AG08395 (cell line): Measurements from ENCODE around the gene APOC1.
"Not testable (repeated sequence)": the region's sequence is repeated elsewhere in the genome, so short reads cannot be mapped to it uniquely, and the experiment has no call there.

Source experiments
- DNase-seq: peaks from one replicate; pipeline ENCODE4 v3.0.0; 2012; ENCODE audit warnings: mixed read lengths, low spot score

Gene APOC1

GRCh38 chr19:44890366-44891015, 23.9 kb upstream of the APOC1 start:
- peak; percentile 99 for DNase-seq

- no peak for DNase-seq
Observed at GRCh38 chr19:44891016-44891882, 23.2 kb upstream of the APOC1 start, which contains the start of gene TOMM40. TOMM40 (plus strand) TSS chr19:44891254; CDS start chr19:44891416, 162 bp downstream.

DNA sequence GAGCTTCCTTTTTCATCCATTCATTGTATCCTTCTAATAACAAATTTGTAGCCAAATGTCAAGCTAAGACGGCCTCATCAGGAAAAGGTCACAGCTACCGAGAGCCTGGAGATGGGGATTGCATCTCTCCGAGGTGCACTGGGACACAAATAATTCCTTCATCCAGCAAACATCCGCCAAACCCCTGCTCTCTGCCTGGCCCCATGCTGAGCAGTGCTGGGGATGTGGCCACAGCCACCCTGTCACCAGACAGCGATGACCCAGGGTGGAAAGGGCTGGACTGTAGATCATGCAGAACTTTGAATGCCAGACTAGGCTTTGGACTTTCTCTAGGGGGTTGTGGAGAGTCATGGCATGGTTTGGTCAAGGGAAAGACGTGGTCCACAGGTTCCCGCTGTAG, 21.5 kb upstream of the APOC1 start:
- no peak for DNase-seq

DNA sequence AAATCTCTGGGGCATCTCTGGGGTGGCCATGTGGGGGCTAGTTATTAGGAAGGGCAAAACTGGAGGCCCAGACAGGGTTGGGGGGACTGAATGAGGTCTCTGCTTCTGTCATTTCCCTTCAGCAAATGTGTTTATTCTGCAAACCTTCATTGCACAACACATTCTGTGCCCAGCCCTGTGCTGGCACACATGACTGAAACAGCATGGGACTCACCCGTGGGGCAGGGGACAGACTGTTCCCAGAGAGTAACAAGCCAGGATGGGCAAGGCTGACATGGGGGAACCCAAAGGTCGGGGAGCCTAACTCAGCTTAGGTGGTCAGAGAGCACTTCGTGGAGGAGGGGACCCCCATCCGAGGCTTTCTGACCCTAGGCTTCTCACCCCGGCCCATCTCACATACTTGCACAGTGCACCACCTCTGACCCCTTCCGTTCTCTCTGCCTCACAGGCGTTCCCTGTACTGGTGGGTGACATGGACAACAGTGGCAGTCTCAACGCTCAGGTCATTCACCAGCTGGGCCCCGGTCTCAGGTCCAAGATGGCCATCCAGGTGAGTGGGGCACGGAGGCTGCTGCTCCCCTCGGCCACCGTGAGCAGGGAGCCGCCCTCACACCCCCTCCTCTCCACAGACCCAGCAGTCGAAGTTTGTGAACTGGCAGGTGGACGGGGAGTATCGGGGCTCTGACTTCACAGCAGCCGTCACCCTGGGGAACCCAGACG, 20.9 kb upstream of the APOC1 start:
- DNase-seq = no peak

GRCh38 chr19:44894052-44894400, 20.4 kb upstream of the APOC1 start:
- DNase-seq = no peak

DNA sequence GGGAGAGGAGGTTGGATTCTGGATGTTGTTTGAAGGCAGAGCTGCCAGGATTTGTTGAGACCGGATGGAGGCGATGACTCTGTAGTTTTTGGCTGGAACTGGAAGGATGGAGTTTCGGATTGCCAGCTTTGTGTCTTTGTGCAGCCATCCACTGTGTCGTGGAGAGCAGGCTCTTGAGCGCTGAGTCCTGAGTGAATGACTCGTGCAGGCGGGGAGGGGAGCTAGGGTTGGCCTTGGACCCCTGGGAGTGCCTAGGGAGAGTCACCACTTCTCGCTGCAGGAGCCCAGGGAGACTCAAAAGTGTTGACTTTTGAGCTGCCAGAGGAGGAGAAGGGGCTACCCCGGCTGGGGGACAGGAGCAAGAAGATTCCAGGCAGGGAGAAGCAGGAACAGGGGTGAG, 19.5 kb upstream of the APOC1 start:
- DNase-seq = no peak

DNA sequence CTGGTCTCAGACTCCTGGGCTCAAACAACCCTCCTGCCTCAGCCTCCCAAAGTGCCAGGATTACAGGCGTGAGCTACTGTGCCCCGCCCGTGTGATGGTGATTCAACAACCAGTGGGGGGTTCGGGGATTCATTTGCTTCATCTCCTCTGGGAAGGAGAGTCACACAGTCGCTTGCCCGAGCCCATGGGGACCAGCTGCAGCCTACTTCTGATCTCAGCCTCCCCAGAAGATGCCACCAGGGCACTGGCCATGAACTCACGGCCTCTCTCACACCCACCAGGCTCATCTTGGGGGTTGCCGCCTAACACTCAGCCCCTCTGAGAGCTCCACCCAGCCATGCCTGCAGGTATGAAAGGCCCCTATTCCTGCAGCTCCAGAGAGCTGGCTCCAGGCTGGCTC, 16.6 kb upstream of the APOC1 start:
- no peak for DNase-seq

DNA sequence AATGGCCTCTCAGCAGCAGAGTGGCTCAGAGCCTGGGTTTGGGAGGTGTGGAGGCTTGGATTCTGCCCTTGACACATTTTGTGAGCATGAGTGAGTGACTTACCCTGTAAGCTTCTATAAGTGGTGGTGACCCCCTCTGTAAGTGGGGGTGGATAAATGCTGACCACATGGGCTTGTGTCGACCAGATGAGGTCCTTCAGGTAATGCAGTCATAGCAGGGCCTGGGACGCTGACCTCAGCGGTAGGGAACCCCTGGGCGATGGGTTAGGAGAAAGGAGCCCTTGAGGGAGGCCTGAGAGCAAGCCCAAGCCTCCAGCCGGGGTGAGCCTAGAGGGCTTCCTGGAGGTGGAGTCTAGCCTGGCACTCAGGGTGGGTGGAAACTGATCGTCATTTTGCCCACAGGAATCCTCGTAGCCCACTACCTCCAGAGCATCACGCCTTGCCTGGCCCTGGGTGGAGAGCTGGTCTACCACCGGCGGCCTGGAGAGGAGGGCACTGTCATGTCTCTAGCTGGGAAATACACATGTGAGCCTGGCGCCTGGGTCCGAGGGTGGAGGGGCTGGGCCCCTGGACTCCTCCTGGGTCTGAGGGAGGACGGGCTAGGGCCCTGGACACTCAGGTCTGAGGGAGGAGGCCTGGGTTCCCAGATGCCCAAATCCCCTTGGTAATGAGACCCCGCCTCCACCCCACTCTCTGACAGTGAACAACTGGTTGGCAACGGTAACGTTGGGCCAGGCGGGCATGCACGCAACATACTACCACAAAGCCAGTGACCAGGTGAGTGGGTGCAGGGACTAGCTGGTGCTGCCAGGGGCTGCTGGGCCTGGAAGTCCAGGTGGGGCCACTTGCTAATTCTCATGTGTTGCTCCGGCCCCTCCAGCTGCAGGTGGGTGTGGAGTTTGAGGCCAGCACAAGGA, 13.8 kb upstream of the APOC1 start:
- no peak for DNase-seq

- DNase-seq = no peak
Observed at GRCh38 chr19:44903216-44903601, 11.2 kb upstream of the APOC1 start.

DNA sequence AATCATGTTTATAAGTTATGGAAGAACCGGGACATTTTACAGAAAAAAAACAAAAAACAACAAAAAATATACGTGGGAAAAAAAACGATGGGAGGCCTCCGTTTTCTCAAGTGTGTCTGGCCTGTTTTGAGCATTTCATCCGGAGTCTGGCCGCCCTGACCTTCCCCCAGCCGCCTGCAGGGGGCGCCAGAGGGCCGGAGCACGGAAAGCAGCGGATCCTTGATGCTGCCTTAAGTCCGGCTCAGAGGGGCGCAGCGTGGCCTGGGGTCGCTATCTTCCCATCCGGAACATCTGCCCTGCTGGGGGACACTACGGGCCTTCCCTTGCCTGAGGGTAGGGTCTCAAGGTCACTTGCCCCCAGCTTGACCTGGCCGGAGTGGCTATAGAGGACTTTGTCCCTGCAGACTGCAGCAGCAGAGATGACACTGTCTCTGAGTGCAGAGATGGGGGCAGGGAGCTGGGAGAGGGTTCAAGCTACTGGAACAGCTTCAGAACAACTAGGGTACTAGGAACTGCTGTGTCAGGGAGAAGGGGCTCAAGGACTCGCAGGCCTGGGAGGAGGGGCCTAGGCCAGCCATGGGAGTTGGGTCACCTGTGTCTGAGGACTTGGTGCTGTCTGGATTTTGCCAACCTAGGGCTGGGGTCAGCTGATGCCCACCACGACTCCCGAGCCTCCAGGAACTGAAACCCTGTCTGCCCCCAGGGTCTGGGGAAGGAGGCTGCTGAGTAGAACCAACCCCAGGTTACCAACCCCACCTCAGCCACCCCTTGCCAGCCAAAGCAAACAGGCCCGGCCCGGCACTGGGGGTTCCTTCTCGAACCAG, 10.6 kb upstream of the APOC1 start:
- peak; percentile 79 for DNase-seq

- DNase-seq = no peak
Observed at GRCh38 chr19:44904426-44904994, 9.9 kb upstream of the APOC1 start.

- no peak for DNase-seq
Observed at GRCh38 chr19:44905437-44906160, 8.8 kb upstream of the APOC1 start, which contains the start of gene APOE. APOE (plus strand) TSS chr19:44905796; CDS start chr19:44906625, 829 bp downstream.

GRCh38 chr19:44907613-44908012, 6.8 kb upstream of the APOC1 start:
- no peak for DNase-seq

DNA sequence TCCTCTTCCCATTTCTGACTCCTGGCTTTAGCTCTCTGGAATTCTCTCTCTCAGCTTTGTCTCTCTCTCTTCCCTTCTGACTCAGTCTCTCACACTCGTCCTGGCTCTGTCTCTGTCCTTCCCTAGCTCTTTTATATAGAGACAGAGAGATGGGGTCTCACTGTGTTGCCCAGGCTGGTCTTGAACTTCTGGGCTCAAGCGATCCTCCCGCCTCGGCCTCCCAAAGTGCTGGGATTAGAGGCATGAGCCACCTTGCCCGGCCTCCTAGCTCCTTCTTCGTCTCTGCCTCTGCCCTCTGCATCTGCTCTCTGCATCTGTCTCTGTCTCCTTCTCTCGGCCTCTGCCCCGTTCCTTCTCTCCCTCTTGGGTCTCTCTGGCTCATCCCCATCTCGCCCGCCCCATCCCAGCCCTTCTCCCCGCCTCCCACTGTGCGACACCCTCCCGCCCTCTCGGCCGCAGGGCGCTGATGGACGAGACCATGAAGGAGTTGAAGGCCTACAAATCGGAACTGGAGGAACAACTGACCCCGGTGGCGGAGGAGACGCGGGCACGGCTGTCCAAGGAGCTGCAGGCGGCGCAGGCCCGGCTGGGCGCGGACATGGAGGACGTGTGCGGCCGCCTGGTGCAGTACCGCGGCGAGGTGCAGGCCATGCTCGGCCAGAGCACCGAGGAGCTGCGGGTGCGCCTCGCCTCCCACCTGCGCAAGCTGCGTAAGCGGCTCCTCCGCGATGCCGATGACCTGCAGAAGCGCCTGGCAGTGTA, 6.2 kb upstream of the APOC1 start:
- no peak for DNase-seq

- DNase-seq = no peak
Observed at GRCh38 chr19:44908836-44909261, 5.6 kb upstream of the APOC1 start.

DNA sequence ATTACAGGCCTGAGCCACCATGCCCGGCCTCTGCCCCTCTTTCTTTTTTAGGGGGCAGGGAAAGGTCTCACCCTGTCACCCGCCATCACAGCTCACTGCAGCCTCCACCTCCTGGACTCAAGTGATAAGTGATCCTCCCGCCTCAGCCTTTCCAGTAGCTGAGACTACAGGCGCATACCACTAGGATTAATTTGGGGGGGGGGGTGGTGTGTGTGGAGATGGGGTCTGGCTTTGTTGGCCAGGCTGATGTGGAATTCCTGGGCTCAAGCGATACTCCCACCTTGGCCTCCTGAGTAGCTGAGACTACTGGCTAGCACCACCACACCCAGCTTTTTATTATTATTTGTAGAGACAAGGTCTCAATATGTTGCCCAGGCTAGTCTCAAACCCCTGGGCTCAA, 4.6 kb upstream of the APOC1 start:
- no peak for DNase-seq

DNA sequence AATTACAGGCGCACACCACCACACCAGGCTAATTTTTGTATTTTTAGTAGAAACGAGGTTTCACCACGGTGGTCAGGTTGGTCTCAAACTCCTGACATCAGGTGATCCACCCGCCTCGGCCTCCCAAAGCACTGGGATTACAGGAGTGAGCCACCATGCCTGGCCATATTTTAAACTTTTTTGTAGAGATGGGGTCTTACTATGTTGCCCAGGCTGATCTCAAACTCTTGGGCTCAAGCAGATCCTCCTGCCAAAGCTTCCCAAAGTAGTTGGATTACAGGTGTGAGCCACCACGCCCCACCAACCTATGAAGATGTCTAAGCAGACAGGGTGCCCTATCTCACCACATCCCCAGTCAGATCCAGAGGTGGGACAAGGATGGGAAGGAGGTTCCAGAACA, 2.5 kb upstream of the APOC1 start:
- not testable (repeated sequence) for DNase-seq

- no peak for DNase-seq
Observed at GRCh38 chr19:44912854-44913253, 1.6 kb upstream of the APOC1 start.
